HEK293T (cell line): ENCODE results near the gene LMAN2.
"Not testable (repeated sequence)": the region's sequence is repeated elsewhere in the genome, so short reads cannot be mapped to it uniquely, and the experiment has no call there.

Experiments
- CTCF ChIA-PET: fragments of 350-600 bp; formaldehyde crosslinking; extraction: SDS; loops from one replicate; lab custom pipeline; 2021; ENCODE audit warnings: antibody characterized with exemption, inconsistent platforms; lab: Yijun Ruan, JAX
- POLR2A ChIA-PET: fragments of 350-600 bp; formaldehyde crosslinking; extraction: SDS; loops from one replicate; lab custom pipeline; 2020; ENCODE audit warnings: antibody characterized with exemption, inconsistent platforms; lab: Yijun Ruan, JAX
- DNase-seq: peaks from one replicate; pipeline ENCODE4 v3.0.0; 2012; ENCODE audit warnings: mixed read lengths; ENCODE audit errors: extremely low spot score
- ARNT ChIP-seq: fragments of 450-650 bp; IDR thresholded peaks from 2 replicates; pipeline ENCODE4 v1.6.1; 2017; ENCODE audit warnings: mild to moderate bottlenecking
- BHLHE40 ChIP-seq: fragments of 450-650 bp; IDR thresholded peaks from 2 replicates; pipeline ENCODE4 v1.6.1; 2016; ENCODE audit warnings: mild to moderate bottlenecking, moderate library complexity, borderline replicate concordance
- CTBP1 ChIP-seq: fragments of 450-650 bp; IDR thresholded peaks from 2 replicates; pipeline ENCODE4 v1.6.1; 2016; ENCODE audit warnings: borderline replicate concordance
- ELF4 ChIP-seq: fragments of 450-650 bp; IDR thresholded peaks from 2 replicates; pipeline ENCODE4 v1.6.1; 2017; ENCODE audit warnings: antibody characterized with exemption
- FOXA1 ChIP-seq: fragments of 450-650 bp; IDR thresholded peaks from 2 replicates; pipeline ENCODE4 v1.6.1; 2016; ENCODE audit warnings: mild to moderate bottlenecking
- FOXK2 ChIP-seq: fragments of 450-650 bp; IDR thresholded peaks from 2 replicates; pipeline ENCODE4 v1.6.1; 2016; ENCODE audit warnings: mild to moderate bottlenecking
- FOXM1 ChIP-seq: fragments of 450-650 bp; IDR thresholded peaks from 2 replicates; pipeline ENCODE4 v1.6.1; 2017; ENCODE audit warnings: mild to moderate bottlenecking, borderline replicate concordance
- HDGF ChIP-seq: fragments of 450-650 bp; IDR thresholded peaks from 2 replicates; pipeline ENCODE4 v1.6.1; 2017; ENCODE audit warnings: antibody characterized with exemption, borderline replicate concordance
- L3MBTL2 ChIP-seq: fragments of 450-650 bp; conservative IDR thresholded peaks from 2 replicates; pipeline ENCODE4 v1.6.1; 2016; ENCODE audit warnings: mild to moderate bottlenecking
- LEF1 ChIP-seq: fragments of 450-650 bp; IDR thresholded peaks from 2 replicates; pipeline ENCODE4 v1.6.1; 2017; ENCODE audit warnings: mild to moderate bottlenecking, borderline replicate concordance
- NFRKB ChIP-seq: fragments of 450-650 bp; IDR thresholded peaks from 2 replicates; pipeline ENCODE4 v1.6.1; 2016; ENCODE audit warnings: mild to moderate bottlenecking, moderate library complexity
- SP1 ChIP-seq: fragments of 450-650 bp; IDR thresholded peaks from 2 replicates; pipeline ENCODE4 v1.6.1; 2017
- SUZ12 ChIP-seq: fragments of 450-650 bp; IDR thresholded peaks from 2 replicates; pipeline ENCODE4 v1.6.1; 2016; ENCODE audit warnings: mild to moderate bottlenecking
- TARDBP ChIP-seq: fragments of 450-650 bp; IDR thresholded peaks from 2 replicates; pipeline ENCODE4 v1.6.1; 2016
- ZNF384 ChIP-seq: fragments of 450-650 bp; IDR thresholded peaks from 2 replicates; pipeline ENCODE4 v1.6.1; 2016
- TF ChIP-seq, protein P1 (sequence below): fragments of 450-650 bp; IDR thresholded peaks from 2 replicates; pipeline ENCODE4 v1.6.1; 2016

The LMAN2 gene

DNA sequence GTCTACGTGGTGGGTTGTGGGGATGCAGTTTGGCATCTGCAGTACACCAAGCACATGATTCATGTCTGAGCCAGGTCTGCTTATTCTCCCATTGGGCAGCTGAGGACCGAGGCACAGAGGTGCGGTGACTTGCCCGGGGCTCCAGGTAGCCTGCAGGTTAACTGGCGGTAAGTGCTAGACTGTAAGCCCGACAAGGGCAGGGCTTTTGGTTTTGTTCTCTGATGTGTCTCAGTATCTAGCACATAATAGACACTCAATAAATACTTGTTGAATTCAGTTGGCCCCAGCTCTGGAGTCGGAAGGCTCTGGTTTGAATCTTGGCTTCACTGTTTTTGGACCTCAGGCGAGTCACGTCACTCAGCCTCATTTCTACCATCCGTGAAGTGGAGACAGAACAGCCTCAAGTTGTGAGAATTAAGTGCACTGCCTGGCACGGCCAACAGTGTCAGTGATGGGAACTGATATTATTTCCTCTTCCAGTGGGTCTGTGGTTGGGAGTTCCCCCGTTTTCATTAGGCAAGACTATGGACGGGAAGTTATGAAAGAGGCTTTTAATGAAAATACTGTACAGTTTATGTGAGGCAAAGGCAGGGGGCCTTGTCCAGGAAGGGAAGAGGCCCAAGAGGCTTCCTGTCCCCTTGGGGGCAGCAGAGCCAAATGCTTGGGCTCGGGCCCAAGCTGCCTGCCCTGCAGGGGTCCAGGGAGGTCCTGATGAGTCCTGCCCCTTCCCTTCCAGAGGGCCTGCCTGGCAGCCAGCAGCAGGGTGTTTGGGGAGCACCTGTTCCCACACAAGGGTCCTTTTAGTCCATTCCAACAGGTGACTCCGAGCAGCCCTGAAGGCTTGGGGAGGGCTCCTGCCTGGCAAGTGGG lies 44.6 kb downstream of the LMAN2 start:
- CTCF ChIA-PET = interaction anchor here (2.1 kb wide), 1 partner anchor 11 kb away, joined by 5 read pairs; no protein-coding TSS in a partner anchor
- no peak for TF ChIP-seq SUZ12
- POLR2A ChIA-PET = no interaction called here
- no peak for DNase-seq

- CTCF ChIA-PET, DNase-seq, POLR2A ChIA-PET: not testable (repeated sequence)
Observed at GRCh38 chr5:177306103-177306640, 45.3 kb downstream of the LMAN2 start.

- CTCF ChIA-PET = interaction anchor here (0.6 to 1.0 kb wide), 3 partner anchors 85 to 1385 kb away, joined by 3 to 4 read pairs (median 3); no protein-coding TSS in a partner anchor
- POLR2A ChIA-PET = no interaction called here
- no peak for DNase-seq
Observed at GRCh38 chr5:177304392-177305119, 46.9 kb downstream of the LMAN2 start.

DNA sequence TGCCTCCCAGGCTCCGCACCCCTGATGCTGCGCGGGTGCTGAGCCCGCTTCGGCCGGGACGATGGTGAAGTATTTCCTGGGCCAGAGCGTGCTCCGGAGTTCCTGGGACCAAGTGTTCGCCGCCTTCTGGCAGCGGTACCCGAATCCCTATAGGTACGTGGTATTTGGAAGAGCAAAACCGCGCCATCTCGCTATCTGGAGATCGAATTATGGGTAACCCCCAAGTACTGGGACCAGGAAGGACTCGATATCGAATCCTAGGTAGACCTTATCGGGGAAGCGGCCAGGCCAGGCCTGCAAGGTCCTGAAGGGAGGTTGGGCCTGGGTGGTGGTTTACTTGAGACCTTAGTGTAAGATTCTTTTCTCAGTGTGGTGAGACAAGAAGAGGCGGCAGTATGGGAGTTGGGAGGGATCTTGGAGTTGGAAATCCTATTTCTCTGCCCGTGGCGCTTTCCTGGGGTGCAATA lies 47.5 kb downstream of the LMAN2 start:
- no peak for TF ChIP-seq FOXK2
- TF ChIP-seq, protein P1, sequence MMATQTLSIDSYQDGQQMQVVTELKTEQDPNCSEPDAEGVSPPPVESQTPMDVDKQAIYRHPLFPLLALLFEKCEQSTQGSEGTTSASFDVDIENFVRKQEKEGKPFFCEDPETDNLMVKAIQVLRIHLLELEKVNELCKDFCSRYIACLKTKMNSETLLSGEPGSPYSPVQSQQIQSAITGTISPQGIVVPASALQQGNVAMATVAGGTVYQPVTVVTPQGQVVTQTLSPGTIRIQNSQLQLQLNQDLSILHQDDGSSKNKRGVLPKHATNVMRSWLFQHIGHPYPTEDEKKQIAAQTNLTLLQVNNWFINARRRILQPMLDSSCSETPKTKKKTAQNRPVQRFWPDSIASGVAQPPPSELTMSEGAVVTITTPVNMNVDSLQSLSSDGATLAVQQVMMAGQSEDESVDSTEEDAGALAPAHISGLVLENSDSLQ = no peak; the same call in 1 of the 2 replicates
- TF ChIP-seq ARNT = no peak
- no peak for TF ChIP-seq L3MBTL2
- no peak for TF ChIP-seq HDGF
- no peak for TF ChIP-seq TARDBP
- TF ChIP-seq ELF4 = no peak
- no peak for TF ChIP-seq SP1
- TF ChIP-seq FOXM1 = no peak
- no peak for TF ChIP-seq CTBP1
- TF ChIP-seq NFRKB = no peak
- no peak for TF ChIP-seq ZNF384
- no peak for TF ChIP-seq LEF1
- TF ChIP-seq BHLHE40 = no peak
- no peak for TF ChIP-seq SUZ12
- TF ChIP-seq FOXA1 = no peak
- DNase-seq = no peak
- ChIA-PET CTCF (no interaction called here), POLR2A (interaction anchor here (0.6 to 1.7 kb wide), 4 partner anchors 9 to 83 kb away, joined by 3 to 10 read pairs (median 3); partner anchors contain the start of gene MXD3)

More at GRCh38 chr5:177304392-177305119, 46.9 kb downstream of the LMAN2 start:
- TF ChIP-seq LEF1 = no peak
- TF ChIP-seq, protein P1 = peak; percentile 44; the same call in 1 of the 2 replicates
- no peak for TF ChIP-seq TARDBP

- POLR2A ChIA-PET = interaction anchor here (0.6 to 1.7 kb wide), 4 partner anchors 9 to 83 kb away, joined by 3 to 10 read pairs (median 3); partner anchors contain the start of gene MXD3
- peak; percentile 96 for DNase-seq
- TF ChIP-seq LEF1 (no peak), BHLHE40 (no peak), L3MBTL2 (peak; percentile 91)
- CTCF ChIA-PET = no interaction called here
Observed at GRCh38 chr5:177303121-177303924, 48.1 kb downstream of the LMAN2 start, which contains the start of the genes PRELID1 and RAB24. Gene PRELID1 (plus strand): TSS chr5:177303799. CDS start chr5:177303986, 187 bp downstream. Gene RAB24 (minus strand): TSS chr5:177303719. CDS start chr5:177303288, 431 bp downstream.

DNA sequence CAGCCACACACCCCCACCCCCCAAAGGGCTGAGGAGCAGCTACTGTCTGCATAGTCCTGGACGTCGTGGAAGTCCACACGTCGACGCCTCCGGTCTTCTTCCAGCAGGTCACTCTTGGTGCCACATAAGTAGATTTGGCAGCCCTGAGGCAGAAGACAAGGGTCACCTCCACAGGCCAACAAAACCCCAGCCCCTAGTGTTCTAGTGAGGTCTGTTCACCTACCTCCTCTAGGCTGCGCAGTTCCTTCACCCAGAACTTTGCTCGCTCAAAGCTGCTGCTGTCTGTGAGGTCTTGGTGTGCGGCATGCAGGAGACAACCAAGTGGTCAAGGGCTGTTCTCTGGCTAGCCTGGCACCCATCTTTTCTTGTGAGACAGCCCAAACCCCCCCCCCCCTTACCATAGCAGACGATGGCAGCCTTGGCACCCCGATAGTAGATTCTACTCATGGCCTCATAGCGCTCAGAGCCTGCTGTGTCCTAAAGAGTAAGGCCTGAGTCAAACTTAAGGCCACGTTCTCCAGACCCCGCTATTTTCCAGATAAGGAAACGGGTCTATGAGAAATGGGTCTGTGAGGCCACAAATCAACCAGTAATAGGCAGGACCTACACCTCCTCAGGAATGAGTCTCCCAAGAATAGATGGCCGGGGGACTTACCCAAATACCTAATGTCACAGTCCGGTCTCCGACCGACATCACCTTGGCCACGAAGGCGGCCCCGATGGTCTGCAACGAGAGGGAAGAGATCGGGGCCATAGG lies 48.9 kb downstream of the LMAN2 start:
- DNase-seq = peak; percentile 42
- ChIA-PET POLR2A (interaction anchor here (0.6 to 1.7 kb wide), 3 partner anchors 10 to 124 kb away, joined by 3 to 10 read pairs (median 6); partner anchors contain the start of genes GRK6 and MXD3), CTCF (interaction anchor here (1.1 to 5.4 kb wide), 2 partner anchors 8 to 190 kb away, joined by 3 to 35 read pairs; no protein-coding TSS in a partner anchor)
- TF ChIP-seq CTBP1 (no peak), FOXK2 (no peak), FOXA1 (no peak), L3MBTL2 (no peak), TARDBP (no peak), HDGF (no peak), BHLHE40 (no peak), LEF1 (no peak), ELF4 (no peak)
- TF ChIP-seq, protein P1 = no peak
